ENCODE measurements around the gene COPG2. TPM values are rescaled to one million over a fixed set of nuclear protein-coding genes. Genes with fewer than 3 reads are reported as not detected.

The COPG2 gene
- total RNA-seq, 4 donors from 2014 or later = 11.7 to 15.6 (median 13.1) TPM

GRCh38 chr7:130641497-130641896 lies 27.1 kb downstream of the COPG2 start:
- no peak for TF ChIP-seq POLR2A (IDR thresholded peaks at IDR 0.05)
- TF ChIP-seq EP300 (IDR thresholded peaks at IDR 0.05) = no peak
- TF ChIP-seq POLR2AphosphoS5 (IDR thresholded peaks at IDR 0.05) = no peak
- no peak for TF ChIP-seq CTCF (IDR thresholded peaks at IDR 0.05)
- no peaks in the 10 kb centered on the region for H3K27me3 ChIP-seq
- H3K36me3 ChIP-seq = peaks cover 0 to 24% of the 10 kb centered on the region in 2 donors
- no peaks in the 10 kb centered on the region for H3K4me1 ChIP-seq
- no peak for ATAC-seq
- no peak overlapping the region for H3K27ac ChIP-seq
- H3K4me3 ChIP-seq = no peak overlapping the region
- H3K9me3 ChIP-seq = no peaks in the 10 kb centered on the region
- WGBS, 2 donors (ENCODE audit: low coverage in 1 of 2) = 94 to 95% methylated on average over 3 of the region's 3 CpGs

- TF ChIP-seq EP300 (IDR thresholded peaks at IDR 0.05) (no peak), CTCF (IDR thresholded peaks at IDR 0.05) (no peak), POLR2AphosphoS5 (IDR thresholded peaks at IDR 0.05) (no peak), POLR2A (IDR thresholded peaks at IDR 0.05) (no peak)
- no peak overlapping the region for H3K4me3 ChIP-seq
- no peak overlapping the region for H3K27ac ChIP-seq
- ATAC-seq = no peak
- WGBS, 2 donors (ENCODE audit: low coverage in 1 of 2) = 100% methylated on average over 1 of the region's 1 CpG
- no peaks in the 10 kb centered on the region for H3K9me3 ChIP-seq
- no peaks in the 10 kb centered on the region for H3K4me1 ChIP-seq
- H3K36me3 ChIP-seq = peaks cover 0 to 24% of the 10 kb centered on the region in 2 donors
- H3K27me3 ChIP-seq = no peaks in the 10 kb centered on the region
Observed at GRCh38 chr7:130641040-130641439, 27.5 kb downstream of the COPG2 start.

GRCh38 chr7:130639388-130639787 lies 29.2 kb downstream of the COPG2 start:
- no peak overlapping the region for H3K4me3 ChIP-seq
- no peak overlapping the region for H3K27ac ChIP-seq
- 94 to 100% methylated on average over 1 of the region's 1 CpG for WGBS, 2 donors (ENCODE audit: low coverage in 1 of 2)
- no peaks in the 10 kb centered on the region for H3K4me1 ChIP-seq
- H3K9me3 ChIP-seq = no peaks in the 10 kb centered on the region
- no peak for ATAC-seq
- H3K27me3 ChIP-seq = no peaks in the 10 kb centered on the region
- H3K36me3 ChIP-seq = peaks cover 0 to 13% of the 10 kb centered on the region in 2 donors
- TF ChIP-seq POLR2AphosphoS5 (IDR thresholded peaks at IDR 0.05) (no peak), EP300 (IDR thresholded peaks at IDR 0.05) (no peak), POLR2A (IDR thresholded peaks at IDR 0.05) (no peak), CTCF (IDR thresholded peaks at IDR 0.05) (no peak)

GRCh38 chr7:130632111-130632510 lies 36.4 kb downstream of the COPG2 start:
- no peak for ATAC-seq
- Histone ChIP-seq H3K27ac (no peak overlapping the region), H3K36me3 (no peaks in the 10 kb centered on the region), H3K4me1 (no peaks in the 10 kb centered on the region), H3K9me3 (peaks cover 0 to 17% (median 0%) of the 10 kb centered on the region in 3 donors), H3K27me3 (no peaks in the 10 kb centered on the region), H3K4me3 (no peak overlapping the region)
- TF ChIP-seq POLR2AphosphoS5 (IDR thresholded peaks at IDR 0.05) (no peak), CTCF (IDR thresholded peaks at IDR 0.05) (no peak), POLR2A (IDR thresholded peaks at IDR 0.05) (no peak), EP300 (IDR thresholded peaks at IDR 0.05) (no peak)

- no peak overlapping the region for H3K27ac ChIP-seq
- peaks cover 0 to 7% of the 10 kb centered on the region in 2 donors for H3K36me3 ChIP-seq
- 100% methylated on average over 1 of the region's 1 CpG for WGBS, 2 donors (ENCODE audit: low coverage in 1 of 2)
- no peak for ATAC-seq
- TF ChIP-seq CTCF (IDR thresholded peaks at IDR 0.05) (no peak), POLR2AphosphoS5 (IDR thresholded peaks at IDR 0.05) (no peak), EP300 (IDR thresholded peaks at IDR 0.05) (no peak), POLR2A (IDR thresholded peaks at IDR 0.05) (no peak)
- H3K4me1 ChIP-seq = no peaks in the 10 kb centered on the region
- H3K9me3 ChIP-seq = peaks cover 0 to 23% (median 0%) of the 10 kb centered on the region in 3 donors
- no peak overlapping the region for H3K4me3 ChIP-seq
- H3K27me3 ChIP-seq = no peaks in the 10 kb centered on the region
Observed at GRCh38 chr7:130628901-130629300, 39.6 kb downstream of the COPG2 start.

All from gastroesophageal sphincter (tissue), 4 donors.